ENCODE measurements around the gene SRBD1.

DNA sequence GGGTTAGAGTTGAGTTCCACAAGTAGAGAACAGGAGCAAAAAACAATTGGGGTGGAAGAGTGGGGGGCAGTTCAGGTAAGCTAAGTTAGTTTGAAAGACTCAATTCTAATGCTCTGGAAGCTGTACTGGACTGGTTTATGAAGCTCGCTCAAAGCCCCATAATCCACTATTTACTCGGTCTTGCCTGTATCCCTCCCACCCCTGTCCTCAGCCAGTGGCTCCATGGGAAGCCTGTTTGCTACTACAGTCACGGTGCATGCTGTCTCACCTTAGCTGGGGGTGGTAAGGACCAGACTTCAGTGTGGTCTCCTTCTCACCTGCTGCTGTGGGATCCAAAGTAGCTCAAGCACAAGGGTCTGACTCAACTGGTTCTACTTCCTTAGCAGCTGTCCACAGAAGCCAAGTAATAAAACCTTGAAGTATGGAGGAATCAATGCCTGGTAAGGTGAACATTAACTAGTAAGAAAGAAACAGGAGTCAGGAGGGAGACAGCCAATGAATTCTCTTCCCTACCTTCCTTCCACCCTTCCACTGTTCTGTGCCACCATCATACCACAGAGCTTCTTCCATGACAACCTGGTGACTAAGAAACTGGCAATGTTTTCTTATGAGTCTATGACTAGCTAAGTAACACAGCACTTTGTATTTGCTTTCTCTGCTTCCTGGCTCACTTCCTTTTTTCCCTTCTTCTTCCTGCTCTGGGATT is 230.8 kb downstream of the SRBD1 start:
- TF ChIP-seq, protein P1, sequence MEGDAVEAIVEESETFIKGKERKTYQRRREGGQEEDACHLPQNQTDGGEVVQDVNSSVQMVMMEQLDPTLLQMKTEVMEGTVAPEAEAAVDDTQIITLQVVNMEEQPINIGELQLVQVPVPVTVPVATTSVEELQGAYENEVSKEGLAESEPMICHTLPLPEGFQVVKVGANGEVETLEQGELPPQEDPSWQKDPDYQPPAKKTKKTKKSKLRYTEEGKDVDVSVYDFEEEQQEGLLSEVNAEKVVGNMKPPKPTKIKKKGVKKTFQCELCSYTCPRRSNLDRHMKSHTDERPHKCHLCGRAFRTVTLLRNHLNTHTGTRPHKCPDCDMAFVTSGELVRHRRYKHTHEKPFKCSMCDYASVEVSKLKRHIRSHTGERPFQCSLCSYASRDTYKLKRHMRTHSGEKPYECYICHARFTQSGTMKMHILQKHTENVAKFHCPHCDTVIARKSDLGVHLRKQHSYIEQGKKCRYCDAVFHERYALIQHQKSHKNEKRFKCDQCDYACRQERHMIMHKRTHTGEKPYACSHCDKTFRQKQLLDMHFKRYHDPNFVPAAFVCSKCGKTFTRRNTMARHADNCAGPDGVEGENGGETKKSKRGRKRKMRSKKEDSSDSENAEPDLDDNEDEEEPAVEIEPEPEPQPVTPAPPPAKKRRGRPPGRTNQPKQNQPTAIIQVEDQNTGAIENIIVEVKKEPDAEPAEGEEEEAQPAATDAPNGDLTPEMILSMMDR (IDR thresholded peaks at IDR 0.05 in 2 of 3, conservative IDR thresholded peaks at IDR 0.05 in 1 of 3; ENCODE audit: borderline replicate concordance in 1 of 3, insufficient read depth in 1 of 3, low read depth in 2 of 3, low read length in 2 of 3), result no peak
- TF ChIP-seq, protein P2, sequence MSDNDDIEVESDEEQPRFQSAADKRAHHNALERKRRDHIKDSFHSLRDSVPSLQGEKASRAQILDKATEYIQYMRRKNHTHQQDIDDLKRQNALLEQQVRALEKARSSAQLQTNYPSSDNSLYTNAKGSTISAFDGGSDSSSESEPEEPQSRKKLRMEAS (IDR thresholded peaks at IDR 0.05), result no peak
- TF ChIP-seq RAD21 (IDR thresholded peaks at IDR 0.05; ENCODE audit: low read depth) (no peak), POLR2AphosphoS5 (IDR thresholded peaks at IDR 0.05; ENCODE audit: low read depth, low read length) (no peak), EZH2 (IDR thresholded peaks at IDR 0.05) (no peak)
- TF ChIP-seq, protein P3, sequence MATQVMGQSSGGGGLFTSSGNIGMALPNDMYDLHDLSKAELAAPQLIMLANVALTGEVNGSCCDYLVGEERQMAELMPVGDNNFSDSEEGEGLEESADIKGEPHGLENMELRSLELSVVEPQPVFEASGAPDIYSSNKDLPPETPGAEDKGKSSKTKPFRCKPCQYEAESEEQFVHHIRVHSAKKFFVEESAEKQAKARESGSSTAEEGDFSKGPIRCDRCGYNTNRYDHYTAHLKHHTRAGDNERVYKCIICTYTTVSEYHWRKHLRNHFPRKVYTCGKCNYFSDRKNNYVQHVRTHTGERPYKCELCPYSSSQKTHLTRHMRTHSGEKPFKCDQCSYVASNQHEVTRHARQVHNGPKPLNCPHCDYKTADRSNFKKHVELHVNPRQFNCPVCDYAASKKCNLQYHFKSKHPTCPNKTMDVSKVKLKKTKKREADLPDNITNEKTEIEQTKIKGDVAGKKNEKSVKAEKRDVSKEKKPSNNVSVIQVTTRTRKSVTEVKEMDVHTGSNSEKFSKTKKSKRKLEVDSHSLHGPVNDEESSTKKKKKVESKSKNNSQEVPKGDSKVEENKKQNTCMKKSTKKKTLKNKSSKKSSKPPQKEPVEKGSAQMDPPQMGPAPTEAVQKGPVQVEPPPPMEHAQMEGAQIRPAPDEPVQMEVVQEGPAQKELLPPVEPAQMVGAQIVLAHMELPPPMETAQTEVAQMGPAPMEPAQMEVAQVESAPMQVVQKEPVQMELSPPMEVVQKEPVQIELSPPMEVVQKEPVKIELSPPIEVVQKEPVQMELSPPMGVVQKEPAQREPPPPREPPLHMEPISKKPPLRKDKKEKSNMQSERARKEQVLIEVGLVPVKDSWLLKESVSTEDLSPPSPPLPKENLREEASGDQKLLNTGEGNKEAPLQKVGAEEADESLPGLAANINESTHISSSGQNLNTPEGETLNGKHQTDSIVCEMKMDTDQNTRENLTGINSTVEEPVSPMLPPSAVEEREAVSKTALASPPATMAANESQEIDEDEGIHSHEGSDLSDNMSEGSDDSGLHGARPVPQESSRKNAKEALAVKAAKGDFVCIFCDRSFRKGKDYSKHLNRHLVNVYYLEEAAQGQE (IDR thresholded peaks at IDR 0.05; ENCODE audit: low read depth), result no peak

Data from HCT116 (cell line).